Left lung (tissue), 10 donors: ENCODE measurements around the gene URM1. TPM values are rescaled to one million over a fixed set of nuclear protein-coding genes. Genes with fewer than 3 reads are reported as not detected.

Experiments used
- ATAC-seq: fragments of 200-7000 bp; cut with Tn5 transposase; one replicate; pipeline ENCODE4 v1.9.1; 2020; ENCODE audit warnings: moderate library complexity
- DNase-seq, 4 donors: peaks; one replicate each; pipeline ENCODE4 v3.0.0-alpha.2; 2013 to 2020
- H3K27ac ChIP-seq, 2 donors: fragments of 200-600 bp; sonication (generic) in 1 of 2; one replicate each; pipeline versions ENCODE4 v1.5.0 to v1.8.0; 2020 to 2021
- H3K27me3 ChIP-seq, 2 donors: fragments of 200-600 bp; sonication (generic) in 1 of 2; one replicate each; pipeline versions ENCODE4 v1.5.0 to v1.8.0; 2020 to 2021
- H3K36me3 ChIP-seq, 2 donors: fragments of 200-600 bp; sonication (generic) in 1 of 2; one replicate each; pipeline versions ENCODE4 v1.5.0 to v1.8.0; 2020 to 2021
- H3K4me1 ChIP-seq, 2 donors: fragments of 200-600 bp; one replicate each; pipeline ENCODE4 v1.8.0; 2021
- H3K4me3 ChIP-seq, 2 donors: fragments of 200-600 bp; sonication (generic) in 1 of 2; one replicate each; pipeline versions ENCODE4 v1.5.0 to v1.8.0; 2020 to 2021; ENCODE audit warnings: mild to moderate bottlenecking in 1 of 2
- H3K9me3 ChIP-seq, 2 donors: fragments of 200-600 bp; sonication (generic) in 1 of 2; one replicate each; pipeline versions ENCODE4 v1.5.0 to v1.8.0; 2020 to 2021
- CTCF ChIP-seq, 2 donors: fragments of 200-600 bp; sonication (generic) in 1 of 2; IDR thresholded peaks; one replicate each; pipeline versions ENCODE4 v1.5.0 to v1.8.0; 2021; ENCODE audit warnings: antibody characterized with exemption in 2 of 2
- intact Hi-C, 2 donors: fragments of 100-400 bp; cut with DNase I; formaldehyde crosslinking; loops; one replicate each; pipeline versions ENCODE4 v1.11.2 to v1.14.2; 2022
- polyA plus RNA-seq, 6 donors: library from polyadenylated mRNA; unstranded; fragments of 120-200 nt; gene quantifications; one replicate each; pipeline ENCODE4 v1.2.1, GENCODE V29; 2013; ENCODE audit not compliant: insufficient read length in 6 of 6
- total RNA-seq, 2 donors: library from RNA; stranded (reverse); fragmentation: NEBNext Ultra II Directional; extraction: Animal tissue kit (Norgen Biotek cat#: 25700); gene quantifications; one replicate each; pipeline ENCODE4 v1.2.1, GENCODE V29; 2021
- donor health status: DM: no; HTN: yes; CAD: no.
- donor health status: DM: no; HTN: no; CAD: no.

The URM1 gene
- total and polyA plus RNA-seq, 8 donors = 55.1 to 66.8 (median 59.7) TPM

- DNase-seq = peak in 1 of 4 donors; percentile 63
- intact Hi-C loops = loop anchor here in 1 of 2 donors (10.0 kb wide), 1 partner anchor 51 kb away; no protein-coding TSS in a partner anchor
- H3K27me3 ChIP-seq = peaks cover 5 to 97% of the 10 kb centered on the region in 2 donors
Observed at GRCh38 chr9:128416014-128416413, 44.8 kb downstream of the URM1 start.

GRCh38 chr9:128416432-128417019, 45.4 kb downstream of the URM1 start:
- H3K27me3 ChIP-seq = peaks cover 5 to 99% of the 10 kb centered on the region in 2 donors
- no peak overlapping the region for H3K4me3 ChIP-seq
- no peaks in the 10 kb centered on the region for H3K9me3 ChIP-seq
- no peak overlapping the region for H3K27ac ChIP-seq
- ATAC-seq = no peak
- peaks cover 12 to 24% of the 10 kb centered on the region in 2 donors for H3K4me1 ChIP-seq
- H3K36me3 ChIP-seq = no peaks in the 10 kb centered on the region
- no peak for DNase-seq
- TF ChIP-seq CTCF (IDR thresholded peaks at IDR 0.05) = no peak
- intact Hi-C loops = loop anchor here in 1 of 2 donors (10.0 kb wide), 1 partner anchor 52 kb away; no protein-coding TSS in a partner anchor

More at GRCh38 chr9:128416014-128416413, 44.8 kb downstream of the URM1 start:
- Histone ChIP-seq H3K4me3 (no peak overlapping the region), H3K4me1 (peaks cover 12 to 19% of the 10 kb centered on the region in 2 donors), H3K36me3 (no peaks in the 10 kb centered on the region), H3K27ac (no peak overlapping the region), H3K9me3 (no peaks in the 10 kb centered on the region)
- TF ChIP-seq CTCF (IDR thresholded peaks at IDR 0.05) = no peak
- ATAC-seq = no peak

- Histone ChIP-seq H3K4me3 (peak overlapping the region in 1 of 2 donors; percentile 96), H3K36me3 (no peaks in the 10 kb centered on the region), H3K4me1 (peaks cover 14 to 26% of the 10 kb centered on the region in 2 donors), H3K27me3 (peaks cover 5 to 78% of the 10 kb centered on the region in 2 donors), H3K9me3 (no peaks in the 10 kb centered on the region), H3K27ac (no peak overlapping the region)
- intact Hi-C loops = loop anchor here in 1 of 2 donors (10.0 kb wide), 1 partner anchor 54 kb away; no protein-coding TSS in a partner anchor
- no peak for TF ChIP-seq CTCF (IDR thresholded peaks at IDR 0.05)
- DNase-seq (no peak), ATAC-seq (no peak)
Observed at GRCh38 chr9:128419061-128419925, 48.1 kb downstream of the URM1 start.

- peaks cover 14 to 26% of the 10 kb centered on the region in 2 donors for H3K4me1 ChIP-seq
- DNase-seq = peak; percentile 72 to 95 (median 80)
- intact Hi-C loops = no loop called here
- H3K27ac ChIP-seq = peak overlapping the region; percentile 15 to 54
- peak overlapping the region; percentile 90 to 96 for H3K4me3 ChIP-seq
- ATAC-seq = peak; percentile 93
- no peaks in the 10 kb centered on the region for H3K36me3 ChIP-seq
- peaks cover 5 to 69% of the 10 kb centered on the region in 2 donors for H3K27me3 ChIP-seq
- H3K9me3 ChIP-seq = no peaks in the 10 kb centered on the region
- TF ChIP-seq CTCF (IDR thresholded peaks at IDR 0.05) = peak; percentile 72 to 79
Observed at GRCh38 chr9:128420060-128420650, 49.0 kb downstream of the URM1 start.
